ENCODE measurements around the gene HECW1.

- TF ChIP-seq ZFP30 (CRISPR knock-in tag; IDR thresholded peaks at IDR 0.05) (no peak), ZNF70 (CRISPR knock-in tag; IDR thresholded peaks at IDR 0.05) (no peak)
These were observed 400.8 kb downstream of the HECW1 start for GRCh38 chr7:43513251-43513650.

All from SK-N-SH treated with all-trans-retinoic acid at 6 μM for 48 hours (cell line).